Cardiac muscle cell (in vitro differentiated cells and primary cell): ENCODE data around the gene NRG3. TPM values are rescaled to one million over a fixed set of nuclear protein-coding genes. Genes with fewer than 3 reads are reported as not detected.

Source experiments
- DNase-seq, 2 donors: peaks; one replicate each; pipeline versions ENCODE4 v3.0.0 to v3.0.0-alpha.2; 2010 to 2017; ENCODE audit warnings: low read depth in 1 of 2, low spot score in 1 of 2
- H3K27ac ChIP-seq: fragments of 200-600 bp; sonication (generic); 2 replicates; pipeline ENCODE4 v1.5.1; 2016
- H3K27me3 ChIP-seq: fragments of 200-600 bp; sonication (generic); 2 replicates; pipeline ENCODE4 v1.6.0; 2016; ENCODE audit warnings: control low read depth
- H3K36me3 ChIP-seq: fragments of 200-600 bp; sonication (generic); 2 replicates; pipeline ENCODE4 v1.5.1; 2016; ENCODE audit warnings: control low read depth
- H3K4me1 ChIP-seq: fragments of 200-600 bp; sonication (generic); 2 replicates; pipeline ENCODE4 v1.8.1; 2017; ENCODE audit warnings: low read depth, mild to moderate bottlenecking, mixed run types
- H3K4me3 ChIP-seq: fragments of 200-600 bp; sonication (generic); 2 replicates; pipeline ENCODE4 v1.5.1; 2016; ENCODE audit warnings: mild to moderate bottlenecking
- H3K9me3 ChIP-seq: fragments of 200-600 bp; sonication (generic); 2 replicates; pipeline ENCODE4 v1.5.1; 2017; ENCODE audit warnings: low read depth, mild to moderate bottlenecking, control low read depth
- CTCF ChIP-seq: IDR thresholded peaks from 2 replicates; pipeline ENCODE4 v1.5.1; 2012; ENCODE audit warnings: low read depth, mild to moderate bottlenecking, low read length
- polyA plus RNA-seq: library from polyadenylated mRNA; unstranded; fragments of >200 nt; fragmentation: Nextera tagmentation; extraction: Ambion mirVana; gene quantifications from 2 replicates; pipeline ENCODE4 v1.2.1, GENCODE V29; 2016
- total RNA-seq: library from RNA; depleted of rRNA; stranded (reverse); fragments of >200 nt; gene quantifications from 2 replicates; pipeline ENCODE4 v1.2.3, GENCODE V29; 2016

Gene NRG3
- total and polyA plus RNA-seq, 2 experiments from 2014 or later = 0.48 to 0.55 TPM

GRCh38 chr10:81898518-81898917 lies 23.5 kb downstream of the NRG3 start:
- no peaks in the 10 kb centered on the region for H3K27me3 ChIP-seq
- TF ChIP-seq CTCF = no peak
- H3K4me3 ChIP-seq = no peak overlapping the region
- no peaks in the 10 kb centered on the region for H3K36me3 ChIP-seq
- no peaks in the 10 kb centered on the region for H3K4me1 ChIP-seq
- DNase-seq = no peak
- no peak overlapping the region for H3K27ac ChIP-seq
- no peaks in the 10 kb centered on the region for H3K9me3 ChIP-seq

GRCh38 chr10:81900989-81901388 lies 26.0 kb downstream of the NRG3 start:
- H3K9me3 ChIP-seq = no peaks in the 10 kb centered on the region
- no peak overlapping the region for H3K4me3 ChIP-seq

GRCh38 chr10:81903472-81903871 lies 28.5 kb downstream of the NRG3 start:
- H3K36me3 ChIP-seq = no peaks in the 10 kb centered on the region
- H3K9me3 ChIP-seq = no peaks in the 10 kb centered on the region

More at GRCh38 chr10:81900989-81901388, 26.0 kb downstream of the NRG3 start:
- H3K27ac ChIP-seq = no peak overlapping the region
- H3K36me3 ChIP-seq = no peaks in the 10 kb centered on the region
- H3K4me1 ChIP-seq = no peaks in the 10 kb centered on the region
- no peak for TF ChIP-seq CTCF
- DNase-seq = no peak
- no peaks in the 10 kb centered on the region for H3K27me3 ChIP-seq

GRCh38 chr10:81905161-81905560 lies 30.2 kb downstream of the NRG3 start:
- no peak for TF ChIP-seq CTCF
- Histone ChIP-seq H3K36me3 (no peaks in the 10 kb centered on the region), H3K4me1 (no peaks in the 10 kb centered on the region), H3K4me3 (no peak overlapping the region), H3K9me3 (no peaks in the 10 kb centered on the region), H3K27me3 (no peaks in the 10 kb centered on the region), H3K27ac (no peak overlapping the region)
- DNase-seq = no peak

More at GRCh38 chr10:81903472-81903871, 28.5 kb downstream of the NRG3 start:
- DNase-seq = no peak
- Histone ChIP-seq H3K27me3 (no peaks in the 10 kb centered on the region), H3K4me3 (no peak overlapping the region), H3K27ac (no peak overlapping the region), H3K4me1 (no peaks in the 10 kb centered on the region)
- TF ChIP-seq CTCF = no peak

GRCh38 chr10:81909453-81909852 lies 34.5 kb downstream of the NRG3 start:
- H3K27ac ChIP-seq = no peak overlapping the region
- no peak for TF ChIP-seq CTCF
- no peaks in the 10 kb centered on the region for H3K4me1 ChIP-seq
- DNase-seq = no peak
- H3K36me3 ChIP-seq = no peaks in the 10 kb centered on the region
- H3K4me3 ChIP-seq = no peak overlapping the region
- H3K27me3 ChIP-seq = no peaks in the 10 kb centered on the region
- H3K9me3 ChIP-seq = no peaks in the 10 kb centered on the region

- TF ChIP-seq CTCF = no peak
- Histone ChIP-seq H3K4me1 (no peaks in the 10 kb centered on the region), H3K4me3 (no peak overlapping the region), H3K27me3 (no peaks in the 10 kb centered on the region), H3K27ac (no peak overlapping the region), H3K9me3 (no peaks in the 10 kb centered on the region), H3K36me3 (no peaks in the 10 kb centered on the region)
- DNase-seq = no peak
Observed at GRCh38 chr10:81911328-81911727, 36.3 kb downstream of the NRG3 start.
